SU-DHL-6 (cell line): ENCODE measurements around the gene SPTLC3.

Source experiments
- H2AFZ ChIP-seq: fragments of 200-600 bp; sonication (generic); 2 replicates; pipeline ENCODE4 v1.6.1; 2014; ENCODE audit warnings: low read depth, mild to moderate bottlenecking, moderate library complexity, mixed read lengths, antibody characterized with exemption, low read length; ENCODE audit not compliant: severe bottlenecking
- H3F3A ChIP-seq: fragments of 200-600 bp; shearing (Covaris generic); 2 replicates; pipeline ENCODE4 v1.6.0; 2016; ENCODE audit warnings: antibody characterized with exemption, mild to moderate bottlenecking; ENCODE audit not compliant: insufficient read depth
- H3K27ac ChIP-seq: fragments of 200-600 bp; sonication (generic); 2 replicates; pipeline ENCODE4 v1.5.1; 2016; ENCODE audit warnings: low read depth, mild to moderate bottlenecking, low read length, moderate library complexity, mixed read lengths
- H3K27me3 ChIP-seq: fragments of 200-600 bp; sonication (generic), shearing (Covaris generic); 2 replicates; pipeline ENCODE4 v1.6.0; 2014; ENCODE audit warnings: mild to moderate bottlenecking, low read length
- H3K36me3 ChIP-seq: fragments of 200-600 bp; sonication (generic); 2 replicates; pipeline ENCODE4 v1.6.1; 2014; ENCODE audit warnings: mild to moderate bottlenecking, low read length, mixed read lengths
- H3K4me2 ChIP-seq: fragments of 300-600, 200-600 bp; shearing (Covaris generic), sonication (generic); 2 replicates; pipeline ENCODE4 v1.6.0; 2014; ENCODE audit warnings: low read length, low read depth, mild to moderate bottlenecking; ENCODE audit not compliant: poor library complexity, severe bottlenecking
- H3K4me3 ChIP-seq: fragments of 200-600 bp; sonication (generic); 2 replicates; pipeline ENCODE4 v1.5.1; 2014; ENCODE audit warnings: antibody characterized with exemption, low read length, mild to moderate bottlenecking, mixed read lengths; ENCODE audit not compliant: insufficient read depth, poor library complexity, severe bottlenecking
- H3K79me2 ChIP-seq: fragments of 200-600 bp; sonication (generic); 2 replicates; pipeline ENCODE4 v1.6.1; 2014; ENCODE audit warnings: mild to moderate bottlenecking, low read length, moderate library complexity; ENCODE audit not compliant: insufficient read depth
- H3K9ac ChIP-seq: fragments of 200-600 bp; sonication (generic); 2 replicates; pipeline ENCODE4 v1.7.0; 2014; ENCODE audit warnings: mild to moderate bottlenecking, low read length
- H3K9me2 ChIP-seq: fragments of 200-600 bp; sonication (generic); replicated peaks from 2 replicates; pipeline ENCODE4 v1.6.1; 2014; ENCODE audit warnings: low read length; ENCODE audit not compliant: insufficient read depth
- H3K9me3 ChIP-seq: fragments of 200-600 bp; sonication (generic); 2 replicates; pipeline ENCODE4 v1.6.1; 2014; ENCODE audit warnings: low read length, mixed read lengths; ENCODE audit not compliant: insufficient read depth
- H4K20me1 ChIP-seq: fragments of 200-600 bp; sonication (generic); 2 replicates; pipeline ENCODE4 v1.6.1; 2014; ENCODE audit warnings: low read depth, mild to moderate bottlenecking, antibody characterized with exemption, low read length, moderate library complexity, mixed read lengths
- EZH2phosphoT487 ChIP-seq: fragments of 200-600 bp; sonication (generic), shearing (Covaris generic); conservative IDR thresholded peaks from 2 replicates; pipeline ENCODE4 v1.6.1; 2018; ENCODE audit warnings: mild to moderate bottlenecking, antibody characterized with exemption, low read length, moderate library complexity, mixed read lengths
- TF ChIP-seq, protein P1 (sequence below): fragments of 200-600 bp; sonication (generic); IDR thresholded peaks from one replicate; pipeline ENCODE4 v1.5.1; 2017; ENCODE audit warnings: antibody characterized with exemption, mild to moderate bottlenecking, low read length, moderate library complexity; ENCODE audit not compliant: insufficient read depth, poor library complexity, severe bottlenecking

The SPTLC3 gene

DNA sequence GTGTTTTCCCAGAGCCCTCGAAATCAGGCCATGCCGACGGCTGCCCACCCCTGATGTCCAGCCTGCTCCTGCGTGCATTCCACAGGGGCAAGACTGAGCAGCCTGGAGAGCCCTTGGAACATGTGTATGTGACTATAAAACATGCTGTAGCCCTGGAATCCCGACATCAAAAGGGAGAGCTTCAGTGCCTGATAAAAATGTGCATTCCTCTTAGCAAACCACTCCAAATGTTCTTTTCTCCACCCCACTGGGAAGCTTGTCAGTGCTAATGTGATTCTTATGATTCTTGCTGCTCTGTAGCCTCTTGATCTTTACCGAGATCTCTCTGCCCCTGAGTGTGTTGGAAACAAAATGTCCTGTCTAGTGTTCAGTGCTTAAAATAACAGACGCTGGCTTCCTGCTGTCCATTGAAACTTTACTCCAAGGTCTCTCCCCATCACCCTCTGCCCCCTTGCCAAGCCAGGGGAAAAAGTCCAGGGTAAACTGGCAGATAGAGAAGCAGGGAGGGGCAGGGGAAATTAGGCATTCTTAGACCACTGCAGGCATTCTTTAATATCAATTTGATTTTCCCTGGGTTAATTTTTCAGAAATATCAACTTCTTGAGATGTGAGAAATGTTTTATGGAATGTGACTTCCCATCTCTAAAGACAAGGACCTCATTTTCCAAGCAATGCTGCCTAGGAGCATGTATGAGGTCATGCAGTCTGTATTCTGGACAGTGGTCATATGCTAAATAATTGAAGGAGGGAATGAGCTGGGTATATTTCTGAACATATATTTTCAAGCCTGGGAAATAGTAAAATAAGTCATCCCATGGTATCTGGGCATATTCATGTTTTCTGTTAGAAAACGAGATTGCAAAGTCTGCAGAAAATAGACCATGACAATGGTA, 138.5 kb downstream of the SPTLC3 start:
- Histone ChIP-seq H3K9me3 (no peaks in the 10 kb centered on the region), H3F3A (no peaks in the 10 kb centered on the region), H3K79me2 (no peaks in the 10 kb centered on the region), H3K27me3 (no peaks in the 10 kb centered on the region), H4K20me1 (no peaks in the 10 kb centered on the region), H3K9me2 (no peaks in the 10 kb centered on the region), H3K27ac (no peak overlapping the region), H3K4me3 (no peak overlapping the region), H3K36me3 (no peaks in the 10 kb centered on the region), H3K4me2 (no peak overlapping the region), H2AFZ (no peak overlapping the region), H3K9ac (no peak overlapping the region)
- TF ChIP-seq, protein P1, sequence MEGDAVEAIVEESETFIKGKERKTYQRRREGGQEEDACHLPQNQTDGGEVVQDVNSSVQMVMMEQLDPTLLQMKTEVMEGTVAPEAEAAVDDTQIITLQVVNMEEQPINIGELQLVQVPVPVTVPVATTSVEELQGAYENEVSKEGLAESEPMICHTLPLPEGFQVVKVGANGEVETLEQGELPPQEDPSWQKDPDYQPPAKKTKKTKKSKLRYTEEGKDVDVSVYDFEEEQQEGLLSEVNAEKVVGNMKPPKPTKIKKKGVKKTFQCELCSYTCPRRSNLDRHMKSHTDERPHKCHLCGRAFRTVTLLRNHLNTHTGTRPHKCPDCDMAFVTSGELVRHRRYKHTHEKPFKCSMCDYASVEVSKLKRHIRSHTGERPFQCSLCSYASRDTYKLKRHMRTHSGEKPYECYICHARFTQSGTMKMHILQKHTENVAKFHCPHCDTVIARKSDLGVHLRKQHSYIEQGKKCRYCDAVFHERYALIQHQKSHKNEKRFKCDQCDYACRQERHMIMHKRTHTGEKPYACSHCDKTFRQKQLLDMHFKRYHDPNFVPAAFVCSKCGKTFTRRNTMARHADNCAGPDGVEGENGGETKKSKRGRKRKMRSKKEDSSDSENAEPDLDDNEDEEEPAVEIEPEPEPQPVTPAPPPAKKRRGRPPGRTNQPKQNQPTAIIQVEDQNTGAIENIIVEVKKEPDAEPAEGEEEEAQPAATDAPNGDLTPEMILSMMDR: no peak
- TF ChIP-seq EZH2phosphoT487: no peak

DNA sequence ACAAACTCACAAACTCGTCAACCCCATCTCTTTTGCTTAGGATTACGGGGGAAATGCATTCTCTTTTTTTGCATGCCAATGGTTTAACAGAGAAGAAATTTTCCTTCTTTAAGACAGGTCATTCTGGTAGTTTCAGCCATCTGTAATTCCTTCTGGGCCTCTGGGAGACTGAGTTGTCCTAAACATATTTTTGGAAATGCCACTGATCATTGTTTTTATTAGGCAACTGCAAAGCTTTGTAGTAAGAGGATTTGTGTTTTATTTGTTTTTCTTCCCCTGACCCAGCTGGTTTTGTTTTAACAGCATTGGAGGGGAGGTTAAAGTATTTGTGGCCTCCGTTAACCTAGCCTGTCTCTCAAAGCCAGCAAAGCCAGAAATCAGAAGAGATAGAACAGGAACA, 139.2 kb downstream of the SPTLC3 start:
- no peaks in the 10 kb centered on the region for H4K20me1 ChIP-seq
- no peak overlapping the region for H2AFZ ChIP-seq
- no peak overlapping the region for H3K9ac ChIP-seq
- H3K27me3 ChIP-seq: no peaks in the 10 kb centered on the region
- H3K36me3 ChIP-seq: no peaks in the 10 kb centered on the region
- H3F3A ChIP-seq: no peaks in the 10 kb centered on the region
- no peaks in the 10 kb centered on the region for H3K9me3 ChIP-seq
- H3K9me2 ChIP-seq: no peaks in the 10 kb centered on the region
- no peak overlapping the region for H3K4me3 ChIP-seq
- no peak for TF ChIP-seq EZH2phosphoT487
- TF ChIP-seq, protein P1: no peak
- H3K4me2 ChIP-seq: no peak overlapping the region
- H3K27ac ChIP-seq: no peak overlapping the region
- H3K79me2 ChIP-seq: no peaks in the 10 kb centered on the region

DNA sequence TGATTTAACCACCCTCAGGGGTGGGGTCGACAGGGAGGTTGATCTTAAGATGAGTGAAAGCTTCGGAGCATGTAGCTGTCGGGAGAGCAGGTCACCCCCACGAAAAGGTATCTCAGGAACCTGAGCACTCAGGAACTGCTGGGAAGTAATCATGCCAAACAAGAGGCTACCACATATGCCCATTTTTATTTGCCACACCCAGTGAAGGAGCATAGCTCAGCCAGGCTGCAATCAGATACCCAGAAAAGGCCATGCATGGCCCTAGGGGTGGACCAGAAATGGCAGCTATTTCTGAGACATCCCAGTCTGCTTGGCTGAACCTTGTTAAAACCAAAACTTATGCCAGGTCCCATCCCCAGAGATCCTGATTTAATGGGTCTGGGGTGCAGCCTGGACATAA, 139.6 kb downstream of the SPTLC3 start:
- Histone ChIP-seq H3K36me3 (no peaks in the 10 kb centered on the region), H3F3A (no peaks in the 10 kb centered on the region), H3K9me3 (no peaks in the 10 kb centered on the region), H2AFZ (no peak overlapping the region), H4K20me1 (no peaks in the 10 kb centered on the region), H3K4me2 (no peak overlapping the region), H3K27me3 (no peaks in the 10 kb centered on the region), H3K9me2 (no peaks in the 10 kb centered on the region), H3K4me3 (no peak overlapping the region), H3K79me2 (no peaks in the 10 kb centered on the region), H3K9ac (no peak overlapping the region), H3K27ac (no peak overlapping the region)
- TF ChIP-seq EZH2phosphoT487: no peak
- TF ChIP-seq, protein P1: no peak
